ENCODE results near the gene MBOAT1.

MBOAT1 gene

DNA sequence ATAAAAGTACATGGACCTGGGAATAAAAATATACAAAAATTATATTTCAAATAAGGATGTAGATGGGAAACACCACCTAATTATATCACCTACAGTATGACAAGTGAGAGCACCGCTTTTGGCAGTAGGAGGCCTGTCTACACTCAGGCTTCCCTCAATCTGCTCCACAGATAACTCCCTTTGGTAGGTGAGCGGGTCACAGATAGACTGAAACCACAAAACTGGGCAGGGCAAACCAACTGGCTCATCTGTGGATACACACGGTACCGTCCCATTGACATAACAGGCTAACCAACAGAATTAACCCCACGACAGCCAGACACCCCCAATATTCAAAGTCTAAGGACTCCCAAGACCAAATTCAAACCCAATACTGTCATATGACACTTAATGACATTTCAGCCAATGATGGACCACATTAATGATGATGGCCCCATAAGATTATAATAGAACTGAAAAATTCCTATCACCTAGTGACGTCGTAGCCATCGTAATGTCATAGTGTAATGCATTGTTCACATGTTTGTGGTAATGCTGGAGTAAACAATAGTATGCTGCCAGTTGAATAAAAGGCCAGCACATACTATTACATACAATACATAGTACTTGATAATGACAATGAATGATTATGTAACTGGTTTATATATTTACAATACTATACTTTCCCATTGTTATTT lies 109.7 kb downstream of the MBOAT1 start:
- DNase-seq (ENCODE audit: low read depth, low spot score): no peak

DNA sequence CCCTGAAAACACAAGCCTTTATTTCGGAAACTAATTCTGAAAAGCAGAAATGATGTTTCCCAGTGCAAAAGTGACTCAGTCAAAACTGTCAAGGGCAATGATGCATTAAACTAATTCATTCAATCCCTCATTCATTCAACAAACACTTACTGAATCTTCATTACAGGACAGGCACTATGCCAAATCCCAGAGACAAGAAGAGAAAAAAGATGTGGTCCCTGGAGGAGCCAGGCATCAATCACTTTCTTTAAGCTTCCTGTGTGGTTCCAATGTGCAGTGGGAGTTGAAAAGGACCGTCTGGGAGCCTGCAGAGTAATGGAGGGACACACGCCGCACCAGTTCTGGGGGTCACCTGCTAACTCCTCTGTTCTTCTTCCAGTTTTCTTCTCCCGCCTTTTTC lies 113.1 kb downstream of the MBOAT1 start:
- DNase-seq (ENCODE audit: low read depth, low spot score): no peak

DNA sequence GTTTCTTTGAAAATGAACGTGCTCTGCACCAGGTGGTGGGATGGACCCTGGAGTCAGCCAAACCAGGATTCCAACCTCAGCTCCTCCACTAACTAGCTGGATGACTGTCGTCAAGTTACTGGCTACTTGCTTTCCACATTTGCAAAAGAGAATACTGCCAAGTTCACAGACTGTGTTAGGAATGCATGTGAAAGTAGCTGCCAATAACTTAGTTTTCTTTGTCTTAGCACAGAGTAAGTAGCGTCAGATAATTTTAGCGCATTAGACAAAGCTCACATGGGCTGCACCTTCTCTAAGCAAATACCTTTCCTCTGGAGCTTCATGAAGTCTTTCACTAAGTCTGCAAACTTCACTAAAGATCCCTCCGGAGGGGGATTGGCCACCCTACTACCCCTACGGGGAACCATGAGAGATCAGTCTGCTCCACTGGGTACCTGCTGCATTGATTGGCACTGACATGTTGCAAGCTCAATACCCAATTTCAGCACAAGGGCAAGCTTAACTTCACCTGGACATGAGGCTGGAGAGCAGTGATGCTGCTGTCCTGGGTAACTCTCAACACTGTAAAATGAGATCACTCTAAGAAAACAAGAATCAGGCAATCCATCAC lies 113.9 kb downstream of the MBOAT1 start:
- no peak for DNase-seq (ENCODE audit: low read depth, low spot score)

DNA sequence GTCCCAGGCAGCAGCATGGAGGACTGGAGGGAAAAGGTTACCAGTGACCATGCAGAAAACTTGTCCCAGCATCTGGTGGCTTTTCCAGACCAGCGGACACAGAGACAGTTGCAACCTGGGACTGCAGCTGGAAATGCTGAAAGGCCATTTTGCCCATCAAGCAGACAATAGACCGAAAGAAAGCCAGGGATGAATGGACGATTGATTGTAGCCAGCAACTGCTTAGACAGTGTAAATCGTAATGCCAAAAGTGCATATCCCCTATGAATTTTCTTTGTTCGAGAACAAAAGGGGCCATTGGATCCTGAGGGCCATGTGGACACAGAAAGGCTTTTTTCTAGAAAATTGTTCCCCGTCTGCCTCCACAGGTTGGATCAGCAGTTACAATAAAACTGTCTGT lies 115.7 kb downstream of the MBOAT1 start:
- no peak for DNase-seq (ENCODE audit: low read depth, low spot score)

DNA sequence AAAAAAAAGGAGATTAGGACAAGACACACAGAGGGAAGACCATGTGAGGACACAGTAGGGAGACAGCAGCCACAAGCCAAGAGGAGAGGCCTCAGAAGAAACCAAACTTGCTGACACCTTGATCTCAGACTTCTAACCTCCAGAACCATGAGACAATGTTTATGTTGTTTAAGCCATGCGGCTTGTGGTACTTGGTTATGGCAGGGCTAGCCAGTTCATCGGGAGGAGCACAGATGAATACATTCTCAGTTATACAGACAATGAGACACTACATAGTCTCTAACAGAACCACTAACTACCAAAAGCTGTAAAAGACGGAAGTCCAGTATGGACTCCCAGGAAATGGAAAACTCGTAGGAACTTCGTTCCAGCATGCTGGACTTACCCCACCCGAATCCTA lies 116.8 kb downstream of the MBOAT1 start:
- DNase-seq (ENCODE audit: low read depth, low spot score): no peak

DNA sequence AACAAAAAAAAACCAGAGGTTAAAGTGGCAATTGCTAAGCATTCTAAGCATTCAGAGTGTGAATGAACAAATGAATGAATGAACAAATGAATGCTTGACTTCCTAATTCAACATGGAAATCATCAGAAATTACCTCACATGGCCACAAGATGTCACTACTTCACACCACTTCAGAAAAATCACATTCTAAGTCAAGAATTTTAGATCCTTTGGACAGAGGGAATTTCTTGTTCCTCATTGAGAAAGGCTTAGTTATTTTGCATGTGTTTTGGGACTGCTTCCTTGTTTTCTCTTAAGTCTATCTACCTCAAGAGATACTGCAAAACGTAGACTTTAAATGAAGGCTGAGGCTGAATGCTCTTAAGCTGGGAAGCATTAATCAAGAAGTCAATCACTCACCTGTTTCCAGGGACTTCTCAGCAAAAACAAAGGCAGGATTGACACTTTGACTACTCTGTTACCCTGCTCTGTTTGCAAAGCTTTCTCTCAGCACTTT lies 120.2 kb downstream of the MBOAT1 start:
- DNase-seq (ENCODE audit: low read depth, low spot score): peak; percentile 38

DNA sequence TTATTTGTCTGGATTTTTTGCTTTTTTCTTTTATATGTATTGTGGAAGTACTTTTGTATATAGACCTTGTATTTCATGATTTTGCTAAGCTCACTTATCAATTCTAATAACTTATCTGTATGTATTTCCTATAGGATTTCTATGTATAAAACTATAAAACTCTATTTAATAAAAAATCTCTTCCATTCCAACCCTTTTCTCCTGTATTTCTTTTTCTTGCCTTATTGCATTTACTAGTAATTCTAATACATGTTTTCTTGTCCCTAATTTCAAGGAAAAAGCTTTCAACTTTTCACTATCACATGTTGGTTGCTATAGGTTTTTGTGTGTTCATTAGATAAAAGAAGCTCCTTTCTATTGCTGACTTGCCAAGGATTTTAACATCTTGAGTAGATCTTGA lies 125.3 kb downstream of the MBOAT1 start:
- DNase-seq (ENCODE audit: low read depth, low spot score): no peak

DNA sequence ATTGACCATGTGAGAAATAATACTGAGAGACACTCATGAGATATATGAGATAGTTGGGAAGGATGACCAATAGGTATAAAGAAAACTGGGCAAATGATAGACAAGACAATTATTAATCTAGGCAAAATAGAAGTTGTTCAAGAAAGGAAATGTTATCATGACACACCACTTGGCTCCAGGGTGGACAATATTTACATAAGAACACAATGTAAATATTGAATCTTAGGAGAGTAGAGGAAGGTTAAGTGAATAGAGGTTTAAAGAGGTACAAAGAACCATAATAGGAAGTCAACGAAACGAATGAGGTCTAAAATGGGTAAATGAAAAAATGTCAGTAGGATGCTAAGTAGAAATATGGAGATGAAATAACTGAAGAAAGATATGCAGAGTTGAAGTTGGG lies 126.5 kb downstream of the MBOAT1 start:
- DNase-seq (ENCODE audit: low read depth, low spot score): no peak

DNA sequence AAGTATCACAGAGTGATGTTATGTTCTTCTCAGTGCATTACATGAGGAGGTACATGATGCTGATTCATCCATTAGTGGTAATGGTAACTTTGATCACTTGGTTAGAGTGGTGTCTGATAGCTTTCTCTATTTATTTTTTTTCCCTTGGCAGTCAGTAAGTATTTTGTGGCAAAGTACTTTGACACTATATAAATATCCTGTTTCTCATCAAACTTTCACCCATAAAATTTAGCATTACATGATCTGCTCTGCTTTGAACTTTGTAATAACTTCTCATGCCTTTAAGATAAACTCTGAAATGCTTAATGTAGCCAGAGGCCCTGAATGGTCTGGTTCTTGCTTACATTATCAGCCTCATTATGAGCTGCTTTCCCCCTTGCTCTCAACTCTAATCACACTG lies 127.9 kb downstream of the MBOAT1 start:
- DNase-seq (ENCODE audit: low read depth, low spot score): no peak

DNA sequence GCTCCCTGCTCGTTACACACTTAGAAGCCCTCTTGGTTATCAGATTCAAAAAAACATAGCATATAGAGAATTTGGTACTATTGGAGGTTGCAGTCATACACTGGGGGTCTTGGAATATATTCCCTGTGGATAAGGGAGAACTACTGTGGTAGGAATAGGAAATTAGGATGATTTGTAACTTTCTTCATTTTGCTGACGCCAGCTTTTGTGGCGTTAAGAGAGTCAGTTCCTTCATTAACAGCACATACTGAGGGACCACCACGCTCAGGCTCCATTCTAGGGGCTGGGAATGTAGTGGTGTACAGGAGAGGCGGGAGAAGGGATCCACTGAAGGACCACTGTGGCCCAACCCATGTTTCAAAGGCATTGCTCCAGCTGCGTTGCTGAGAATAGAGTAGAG lies 140.3 kb downstream of the MBOAT1 start:
- DNase-seq (ENCODE audit: low read depth, low spot score): no peak

DNA sequence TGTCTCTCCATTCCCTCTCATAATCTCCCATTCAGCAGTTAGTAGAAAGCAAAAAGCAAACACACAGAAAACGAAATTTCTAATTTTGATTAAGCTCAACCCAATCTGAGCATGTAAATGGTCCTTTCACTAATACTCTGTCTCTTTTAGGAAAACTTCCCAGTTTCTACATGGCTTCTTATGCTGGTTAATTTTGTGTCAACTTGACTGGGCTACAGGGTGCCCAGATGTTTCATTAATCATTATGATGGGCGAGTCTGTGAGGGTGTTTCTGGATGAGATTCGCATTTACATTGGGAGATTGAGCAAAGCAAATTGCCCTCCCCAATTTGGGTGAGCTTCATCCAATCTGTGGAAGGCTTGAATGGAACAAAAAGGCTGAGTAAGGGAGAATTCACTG lies 142.2 kb downstream of the MBOAT1 start:
- DNase-seq (ENCODE audit: low read depth, low spot score): no peak

DNA sequence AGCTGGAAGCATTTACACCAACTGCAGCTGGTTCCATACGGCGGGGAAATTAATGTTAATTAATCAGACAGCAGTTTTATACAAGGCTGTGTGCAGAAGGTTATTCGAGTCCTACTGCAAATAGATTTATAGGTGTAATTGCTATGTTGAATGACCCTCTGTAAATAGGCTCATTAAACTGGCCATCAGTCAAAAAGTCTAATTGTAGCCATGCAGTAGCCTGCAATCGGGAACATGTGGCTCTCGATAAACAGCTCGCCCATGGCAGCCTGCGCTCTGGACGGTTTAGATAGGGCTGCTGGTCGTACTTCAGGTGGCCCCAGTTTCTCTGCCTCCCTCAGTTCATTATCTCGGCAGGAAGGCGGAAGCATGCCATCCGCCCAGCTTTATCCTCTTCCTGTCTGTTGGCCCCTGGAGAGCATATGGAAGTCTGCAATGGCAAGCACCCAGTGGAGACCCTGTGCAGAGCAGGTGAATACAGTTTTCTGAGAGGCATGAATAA lies 143.2 kb downstream of the MBOAT1 start:
- no peak for DNase-seq (ENCODE audit: low read depth, low spot score)

DNA sequence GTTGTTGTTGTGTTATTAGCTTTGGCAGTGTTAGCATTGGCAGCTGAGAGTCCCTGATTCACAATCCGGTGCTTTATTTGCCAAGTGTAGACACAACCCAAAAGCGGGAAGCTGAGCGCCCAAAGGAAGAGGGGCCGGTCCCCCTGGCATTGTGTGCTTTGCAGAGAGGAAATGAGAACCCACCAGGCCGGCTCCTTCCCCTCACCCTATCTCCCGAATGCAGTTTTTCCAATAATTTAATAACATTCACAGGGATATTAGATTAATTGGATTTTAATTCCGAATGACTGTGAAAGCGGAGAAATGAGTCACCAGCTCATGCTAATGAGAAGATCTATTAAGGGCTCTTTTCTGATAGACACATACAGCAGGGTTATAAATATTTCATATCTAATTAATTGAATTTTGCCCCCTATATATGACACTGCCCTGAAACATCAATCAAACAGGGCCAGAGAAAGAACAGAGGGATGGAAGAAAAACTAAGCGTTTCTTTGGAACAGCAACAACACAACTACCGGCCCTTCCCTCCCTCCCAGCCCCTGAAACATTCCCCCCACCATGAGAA lies 143.8 kb downstream of the MBOAT1 start:
- no peak for DNase-seq (ENCODE audit: low read depth, low spot score)

DNA sequence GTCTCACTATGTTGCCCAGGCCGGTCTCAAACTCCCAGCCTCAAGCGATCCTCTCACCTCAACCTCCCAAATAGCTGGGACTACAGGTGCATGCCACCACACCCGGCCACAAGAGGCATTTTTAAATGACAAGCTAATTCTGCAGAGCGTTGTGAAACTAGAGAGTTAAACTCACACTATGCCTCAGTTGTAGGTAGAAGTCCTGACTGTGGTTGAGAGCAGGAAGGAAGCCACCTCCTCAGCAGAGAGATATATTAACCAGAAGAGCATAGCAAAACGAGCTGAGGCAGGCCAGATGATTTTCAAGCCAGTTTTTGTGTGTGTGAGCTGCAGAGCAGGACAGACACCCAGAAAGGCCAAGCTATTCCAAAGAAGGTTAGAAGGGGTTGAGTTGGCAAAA lies 150.3 kb downstream of the MBOAT1 start:
- no peak for DNase-seq (ENCODE audit: low read depth, low spot score)

DNA sequence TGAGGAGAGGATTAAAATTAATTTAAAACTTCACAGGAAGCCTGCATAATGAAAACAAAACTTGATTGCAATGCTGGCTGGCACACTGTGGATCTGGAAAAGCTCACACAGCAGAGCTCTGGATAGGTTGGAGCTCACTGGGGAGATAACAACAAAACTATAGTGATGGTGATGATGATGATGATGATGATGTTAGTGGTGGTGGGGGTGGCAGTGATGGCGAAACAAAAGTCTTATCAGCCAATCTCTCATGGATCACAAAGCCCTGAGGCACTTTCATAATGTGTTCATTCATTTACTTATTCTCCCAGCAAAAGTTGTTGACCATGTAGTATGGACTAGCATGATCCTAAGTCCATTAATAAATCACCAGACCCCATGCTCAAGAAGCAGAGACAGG lies 152.0 kb downstream of the MBOAT1 start:
- DNase-seq (ENCODE audit: low read depth, low spot score): no peak

DNA sequence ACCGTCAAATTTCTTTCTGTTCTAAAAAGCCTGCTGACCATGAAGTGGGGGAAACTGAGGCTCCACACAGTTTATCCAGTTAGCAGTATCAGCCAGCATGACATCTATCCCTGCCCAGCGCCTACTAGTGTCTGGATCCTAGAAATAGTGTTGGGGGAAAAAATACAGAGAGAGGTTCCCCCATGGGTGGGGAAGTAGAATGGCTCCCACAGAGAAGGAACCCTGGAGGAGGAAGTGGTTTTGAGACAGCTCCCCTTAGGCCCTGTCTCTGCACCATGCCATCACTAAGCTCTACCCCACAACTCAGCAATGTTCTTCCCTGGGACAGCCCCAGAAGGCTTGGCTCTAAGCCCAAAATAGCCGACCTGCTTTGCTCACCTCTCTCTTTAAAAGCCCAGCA lies 153.4 kb downstream of the MBOAT1 start:
- no peak for DNase-seq (ENCODE audit: low read depth, low spot score)

DNA sequence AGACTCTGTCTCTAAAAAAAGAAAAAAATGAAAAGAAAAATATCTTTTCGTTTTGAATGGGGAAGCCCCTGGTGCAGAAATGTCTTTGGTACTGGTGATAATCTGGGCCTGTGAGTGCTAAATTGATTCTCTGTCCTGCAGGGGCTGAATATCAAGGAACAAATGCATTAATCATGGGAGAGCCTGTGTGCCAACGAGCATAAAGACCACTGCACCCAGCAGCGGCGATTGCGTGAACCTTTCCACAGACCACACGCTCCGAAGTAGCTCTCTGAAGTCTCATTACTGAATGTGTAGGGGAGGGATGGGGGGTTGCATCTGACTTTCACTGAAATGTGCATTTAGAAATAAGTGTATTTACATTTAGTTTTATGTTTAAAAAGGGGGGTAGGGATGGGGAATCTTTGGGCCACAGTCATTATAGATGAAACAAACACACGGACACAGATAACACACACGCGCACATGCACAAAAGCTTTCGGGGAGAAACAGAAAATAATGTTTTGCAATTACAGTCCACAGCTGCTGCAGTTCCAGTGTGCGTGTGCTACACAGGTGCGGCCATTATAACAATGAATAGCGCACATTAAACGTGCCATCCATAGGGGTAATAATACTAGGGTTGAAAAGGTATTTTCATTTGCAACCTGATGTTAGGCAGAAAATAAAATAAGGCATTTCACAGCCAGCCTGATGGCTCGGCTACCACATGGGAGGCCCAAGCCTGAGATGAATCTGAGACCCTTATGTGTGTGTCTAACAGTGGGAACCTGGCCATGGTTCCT lies 154.0 kb downstream of the MBOAT1 start:
- DNase-seq (ENCODE audit: low read depth, low spot score): no peak

DNA sequence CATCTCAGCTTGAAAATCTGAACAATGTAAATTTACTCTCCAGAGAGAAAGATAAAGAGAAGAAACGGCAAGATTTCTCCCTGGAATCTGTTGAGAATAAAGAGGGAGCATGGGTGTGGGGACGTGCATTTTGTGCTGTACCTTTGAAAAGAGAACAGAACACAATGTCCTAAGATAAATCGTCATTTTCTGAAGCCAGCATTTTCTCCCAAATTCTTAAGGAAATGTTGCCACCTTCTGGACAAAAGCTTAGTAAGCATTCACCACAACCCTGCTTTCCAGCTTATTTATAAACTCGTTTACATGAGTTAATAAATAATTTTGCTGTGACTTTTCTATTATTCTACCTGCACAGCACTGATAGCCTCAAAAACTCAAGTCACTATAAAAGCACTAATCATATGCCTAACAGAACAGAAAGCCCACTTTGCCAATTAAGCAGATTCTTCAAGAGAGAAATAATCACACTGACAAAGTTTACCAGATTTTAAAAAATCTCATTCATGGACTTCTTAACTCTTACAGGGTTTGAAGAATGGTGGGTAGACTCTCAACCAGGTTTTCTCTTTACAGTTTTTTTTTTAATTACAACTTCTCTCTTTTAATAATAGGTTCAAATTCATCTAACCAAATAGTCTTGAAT lies 155.8 kb downstream of the MBOAT1 start:
- no peak for DNase-seq (ENCODE audit: low read depth, low spot score)

DNA sequence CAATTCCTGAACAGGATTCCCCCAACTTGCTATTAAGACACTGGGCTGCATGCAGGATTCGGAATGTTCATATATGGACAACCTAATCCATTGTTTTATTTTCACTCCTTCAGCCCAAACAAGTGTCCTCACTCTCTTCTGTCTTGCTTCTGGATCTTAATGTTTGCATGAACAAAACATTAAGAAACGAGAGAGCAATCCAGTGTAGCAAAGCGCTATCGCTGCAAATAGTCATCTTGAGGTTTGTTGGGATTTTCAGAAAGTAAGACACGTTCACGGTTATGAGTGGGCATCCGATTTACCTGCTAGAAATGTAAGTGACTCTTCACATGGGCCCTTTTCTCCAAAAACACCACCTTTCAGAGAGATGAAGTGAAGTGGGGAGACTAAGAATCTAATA lies 156.4 kb downstream of the MBOAT1 start:
- DNase-seq (ENCODE audit: low read depth, low spot score): no peak

All from iPS DF 19.7 (cell line).